HG03280 (cell line): ENCODE data around the gene FDCSP.
"Not testable (repeated sequence)": the region's sequence is repeated elsewhere in the genome, so short reads cannot be mapped to it uniquely, and the experiment has no call there.

Experiments used
- ATAC-seq: cut with Tn5 transposase; IDR thresholded peaks from one replicate; pipeline ENCODE4 v1.9.1; 2021; ENCODE audit warnings: mild to moderate bottlenecking, moderate library complexity; ENCODE audit not compliant: unreplicated experiment

FDCSP gene

GRCh38 chr4:70225824-70226223 is at the start of gene FDCSP:
Gene FDCSP (plus strand): TSS chr4:70226124. CDS start chr4:70231195, 5,071 bp downstream.
- no peak for ATAC-seq

GRCh38 chr4:70177090-70177489 is 48.8 kb upstream of the FDCSP start:
- ATAC-seq = no peak

- ATAC-seq = no peak
Measured at GRCh38 chr4:70178075-70178660, 47.8 kb upstream of the FDCSP start.

- no peak for ATAC-seq
Measured at GRCh38 chr4:70179811-70180210, 46.1 kb upstream of the FDCSP start.

- no peak for ATAC-seq
Measured at GRCh38 chr4:70181864-70182263, 44.1 kb upstream of the FDCSP start.

- ATAC-seq = no peak
Measured at GRCh38 chr4:70182517-70183167, 43.3 kb upstream of the FDCSP start.

- peak; percentile 78 for ATAC-seq
Measured at GRCh38 chr4:70183168-70183939, 42.6 kb upstream of the FDCSP start.

- no peak for ATAC-seq
Measured at GRCh38 chr4:70183940-70184246, 42.0 kb upstream of the FDCSP start.

- ATAC-seq = no peak
Measured at GRCh38 chr4:70187216-70187615, 38.7 kb upstream of the FDCSP start.

GRCh38 chr4:70190579-70190978 is 35.3 kb upstream of the FDCSP start:
- no peak for ATAC-seq

- ATAC-seq = no peak
Measured at GRCh38 chr4:70191647-70192046, 34.3 kb upstream of the FDCSP start.

- ATAC-seq = no peak
Measured at GRCh38 chr4:70192895-70193294, 33.0 kb upstream of the FDCSP start.

- no peak for ATAC-seq
Measured at GRCh38 chr4:70195425-70195824, 30.5 kb upstream of the FDCSP start, which contains the start of gene ODAM. Gene ODAM (plus strand): TSS chr4:70195725. CDS start chr4:70196544, 819 bp downstream.

- ATAC-seq = no peak
Measured at GRCh38 chr4:70196857-70197256, 29.1 kb upstream of the FDCSP start.

- no peak for ATAC-seq
Measured at GRCh38 chr4:70197842-70198241, 28.1 kb upstream of the FDCSP start.

GRCh38 chr4:70203601-70204000 is 22.3 kb upstream of the FDCSP start:
- no peak for ATAC-seq

GRCh38 chr4:70212752-70213151 is 13.2 kb upstream of the FDCSP start:
- not testable (repeated sequence) for ATAC-seq

- ATAC-seq = not testable (repeated sequence)
Measured at GRCh38 chr4:70216109-70216508, 9.8 kb upstream of the FDCSP start.

GRCh38 chr4:70216550-70216949 is 9.4 kb upstream of the FDCSP start:
- not testable (repeated sequence) for ATAC-seq

GRCh38 chr4:70221389-70221788 is 4.5 kb upstream of the FDCSP start:
- not testable (repeated sequence) for ATAC-seq

- ATAC-seq = not testable (repeated sequence)
Measured at GRCh38 chr4:70221818-70222217, 4.1 kb upstream of the FDCSP start.

- ATAC-seq = no peak
Measured at GRCh38 chr4:70236125-70236524, 10.2 kb downstream of the FDCSP start.
